GM21447 (cell line): ENCODE results near the gene C2CD3.
"Not testable (repeated sequence)": the region's sequence is repeated elsewhere in the genome, so short reads cannot be mapped to it uniquely, and the experiment has no call there.

Experiments used
- ATAC-seq: cut with Tn5 transposase; IDR thresholded peaks from one replicate; pipeline ENCODE4 v1.9.1; 2021; ENCODE audit not compliant: unreplicated experiment

Gene C2CD3

DNA sequence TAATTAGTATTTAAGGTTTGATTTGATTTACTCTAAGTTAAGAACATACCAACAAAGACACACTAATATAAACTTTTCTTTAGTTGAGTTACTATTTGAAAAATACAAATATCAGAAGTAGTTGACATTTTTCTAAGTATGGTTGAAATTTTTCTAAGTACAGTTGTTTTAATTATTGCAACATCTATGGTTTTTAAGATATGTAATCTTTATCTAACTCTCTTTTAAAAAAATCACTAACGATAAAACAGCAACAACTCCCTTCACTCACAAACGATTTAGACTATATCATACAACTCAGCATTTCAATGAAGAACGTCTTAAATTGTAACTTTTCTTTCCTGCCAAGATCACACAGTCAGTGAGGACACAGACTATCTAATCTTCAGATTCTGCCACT is 2.0 kb downstream of the C2CD3 start:
- no peak for ATAC-seq

GRCh38 chr11:74162681-74163467 is 7.9 kb downstream of the C2CD3 start:
- ATAC-seq = no peak

DNA sequence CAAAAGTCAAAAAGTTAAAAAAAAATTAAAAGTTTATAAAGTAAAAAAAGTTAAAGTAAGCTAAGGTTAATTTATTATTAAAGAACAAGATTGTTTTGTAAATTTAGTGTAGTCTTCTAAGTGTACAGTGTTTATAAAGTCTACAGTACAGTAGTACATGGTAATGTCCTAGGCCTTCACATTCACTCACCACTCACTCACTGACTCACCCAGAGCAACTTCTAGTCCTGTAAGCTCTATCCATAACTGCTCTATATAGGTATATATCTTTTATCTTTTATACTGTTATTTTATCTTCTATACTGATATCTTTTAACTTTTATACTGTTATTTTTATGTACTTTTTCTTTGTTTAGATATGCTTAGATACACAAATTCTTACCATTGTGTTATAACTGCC is 11.2 kb downstream of the C2CD3 start:
- no peak for ATAC-seq

DNA sequence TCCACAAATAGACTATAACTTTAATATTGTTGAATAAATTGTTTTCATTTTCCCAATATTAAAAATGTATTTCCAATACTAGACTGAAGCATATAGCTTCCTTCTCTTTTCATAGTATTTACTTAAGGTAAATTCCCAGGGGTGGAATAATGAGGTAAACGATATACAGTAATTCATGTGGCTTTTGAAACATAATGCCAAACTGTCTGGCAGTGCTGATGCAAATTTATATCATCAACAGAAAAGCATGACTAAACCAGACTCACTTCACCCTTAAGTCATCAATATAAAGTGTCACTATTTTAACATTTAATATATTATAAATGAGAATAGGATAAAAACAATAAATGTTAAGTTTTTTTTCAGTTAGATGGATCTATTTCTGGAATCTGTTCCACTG is 13.6 kb downstream of the C2CD3 start:
- ATAC-seq = no peak

- ATAC-seq = no peak
Measured at GRCh38 chr11:74154620-74155281, 16.1 kb downstream of the C2CD3 start.

DNA sequence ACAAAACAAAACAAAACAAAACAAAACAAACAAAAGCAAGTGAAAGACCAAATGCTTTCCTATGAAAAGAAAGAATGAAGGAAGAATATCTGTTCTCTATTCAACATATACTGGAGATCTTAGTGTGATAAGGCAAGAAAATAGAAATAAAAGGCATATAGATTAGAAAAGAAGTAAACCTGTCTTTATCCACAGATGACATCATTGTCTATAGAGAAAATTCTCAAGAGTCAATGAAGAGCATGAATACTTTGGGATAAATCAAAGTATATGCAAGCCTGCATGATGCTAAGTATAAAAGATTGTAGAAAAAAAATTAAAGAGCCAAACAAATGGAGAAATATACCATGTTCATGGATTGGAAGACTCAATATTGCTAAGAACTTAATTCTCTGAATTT is 17.6 kb downstream of the C2CD3 start:
- no peak for ATAC-seq

- no peak for ATAC-seq
Measured at GRCh38 chr11:74147199-74147929, 23.4 kb downstream of the C2CD3 start.

GRCh38 chr11:74144592-74144991 is 26.2 kb downstream of the C2CD3 start:
- no peak for ATAC-seq

GRCh38 chr11:74142624-74143023 is 28.2 kb downstream of the C2CD3 start:
- ATAC-seq = no peak

- no peak for ATAC-seq
Measured at GRCh38 chr11:74141908-74142307, 28.9 kb downstream of the C2CD3 start.

- no peak for ATAC-seq
Measured at GRCh38 chr11:74141241-74141695, 29.5 kb downstream of the C2CD3 start.

- not testable (repeated sequence) for ATAC-seq
Measured at GRCh38 chr11:74139919-74140431, 30.8 kb downstream of the C2CD3 start.

DNA sequence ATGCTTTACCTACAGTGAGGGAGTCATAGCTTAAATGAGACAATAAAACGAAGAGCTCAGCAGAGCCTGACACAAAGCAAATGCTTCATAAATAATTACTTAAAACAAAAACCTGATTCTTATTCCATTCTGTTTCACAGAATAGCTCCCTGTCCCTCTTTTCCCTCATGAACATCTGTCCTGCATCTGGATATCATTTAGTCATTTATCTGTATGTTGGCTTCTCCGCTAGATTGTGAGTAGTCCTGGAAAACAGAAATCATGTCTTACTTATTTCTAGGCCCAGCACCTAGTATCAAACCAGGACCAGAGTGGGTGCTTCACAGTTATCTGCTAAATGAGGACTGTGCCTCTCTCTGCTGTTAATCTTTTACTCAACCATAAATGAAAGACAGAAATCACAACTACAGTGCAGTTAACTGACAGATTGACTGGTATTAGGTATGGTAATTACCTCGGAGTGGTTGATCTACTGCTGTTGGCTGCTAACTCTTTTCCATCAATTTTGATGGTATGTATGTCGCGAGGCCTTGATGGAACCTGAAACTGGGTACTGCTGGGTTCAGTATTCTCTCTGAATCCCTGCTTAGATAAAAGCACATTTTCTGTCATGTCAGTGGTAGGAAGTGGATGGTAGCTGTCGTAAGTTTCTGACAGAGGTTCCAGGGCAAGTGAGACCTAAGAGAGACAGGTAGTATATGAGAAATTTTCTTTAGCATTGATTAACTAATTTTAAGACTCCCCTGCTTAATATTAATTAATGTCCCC is 31.5 kb downstream of the C2CD3 start:
- no peak for ATAC-seq

GRCh38 chr11:74138572-74138971 is 32.2 kb downstream of the C2CD3 start:
- no peak for ATAC-seq

- ATAC-seq = no peak
Measured at GRCh38 chr11:74138021-74138420, 32.8 kb downstream of the C2CD3 start.

GRCh38 chr11:74135127-74135840 is 35.5 kb downstream of the C2CD3 start:
- no peak for ATAC-seq

DNA sequence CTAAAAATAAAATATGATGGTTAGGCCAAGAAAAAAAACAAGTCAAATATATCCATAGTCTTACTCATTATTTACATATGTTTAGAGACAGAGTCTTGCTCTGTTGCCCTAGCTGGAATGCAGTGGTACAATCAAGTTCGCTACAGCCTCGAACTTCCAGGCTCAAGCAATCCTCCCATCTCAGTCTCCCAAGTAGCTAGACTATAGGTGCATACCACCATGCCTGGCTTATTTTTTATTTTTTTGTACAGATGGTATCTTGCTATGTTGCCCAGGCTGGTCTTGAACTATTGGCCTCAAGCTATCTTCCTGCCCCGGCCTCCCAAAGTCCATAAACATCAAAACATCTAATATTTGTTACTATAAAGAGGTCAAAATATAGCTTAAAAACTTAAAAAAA is 36.1 kb downstream of the C2CD3 start:
- ATAC-seq = no peak

- no peak for ATAC-seq
Measured at GRCh38 chr11:74133436-74133835, 37.4 kb downstream of the C2CD3 start.

GRCh38 chr11:74132833-74133232 is 38.0 kb downstream of the C2CD3 start:
- ATAC-seq = no peak

DNA sequence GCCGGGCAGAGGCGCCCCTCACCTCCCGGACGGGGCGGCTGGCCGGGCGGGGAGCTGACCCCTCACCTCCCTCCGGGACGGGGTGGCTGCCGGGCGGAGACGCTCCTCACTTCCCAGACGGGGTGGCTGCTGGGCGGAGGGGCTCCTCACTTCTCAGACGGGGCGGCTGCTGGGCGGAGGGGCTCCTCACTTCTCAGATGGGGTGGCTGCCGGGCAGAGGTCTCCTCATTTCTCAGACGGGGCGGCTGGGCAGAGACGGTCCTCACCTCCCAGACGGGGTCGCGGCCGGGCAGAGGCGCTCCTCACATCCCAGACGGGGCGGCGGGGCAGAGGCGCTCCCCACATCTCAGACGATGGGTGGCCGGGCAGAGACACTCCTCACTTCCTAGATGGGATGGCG is 41.7 kb downstream of the C2CD3 start:
- not testable (repeated sequence) for ATAC-seq
